Inferior parietal cortex (tissue), 1 donor: Measurements from ENCODE around the gene DNM3.

Experiments used
- DNase-seq: peaks from one replicate; pipeline ENCODE4 v3.0.0-alpha.2; 2016; ENCODE audit errors: extremely low spot score

The DNM3 gene

GRCh38 chr1:172453607-172454006, 612.3 kb downstream of the DNM3 start:
- no peak for DNase-seq

DNA sequence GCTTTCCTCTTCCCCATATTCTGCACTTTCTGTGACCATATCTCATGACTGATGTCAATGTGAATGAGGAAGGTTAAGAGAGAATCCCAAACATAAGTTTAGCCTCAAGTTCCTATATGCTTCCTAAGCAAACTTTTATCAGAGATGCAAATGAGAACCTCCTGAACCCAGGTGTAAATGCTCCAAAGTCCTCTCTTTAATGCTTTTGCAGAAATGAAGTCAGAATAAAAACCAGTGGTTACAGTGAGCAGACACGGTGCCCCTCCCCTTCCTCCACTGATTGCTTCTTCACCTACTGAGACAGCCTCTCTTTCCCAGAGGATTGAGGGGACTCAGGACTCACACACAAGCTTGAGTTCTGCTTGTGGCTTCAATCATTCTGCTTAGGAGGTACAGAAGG, 614.2 kb downstream of the DNM3 start:
- DNase-seq: no peak

DNA sequence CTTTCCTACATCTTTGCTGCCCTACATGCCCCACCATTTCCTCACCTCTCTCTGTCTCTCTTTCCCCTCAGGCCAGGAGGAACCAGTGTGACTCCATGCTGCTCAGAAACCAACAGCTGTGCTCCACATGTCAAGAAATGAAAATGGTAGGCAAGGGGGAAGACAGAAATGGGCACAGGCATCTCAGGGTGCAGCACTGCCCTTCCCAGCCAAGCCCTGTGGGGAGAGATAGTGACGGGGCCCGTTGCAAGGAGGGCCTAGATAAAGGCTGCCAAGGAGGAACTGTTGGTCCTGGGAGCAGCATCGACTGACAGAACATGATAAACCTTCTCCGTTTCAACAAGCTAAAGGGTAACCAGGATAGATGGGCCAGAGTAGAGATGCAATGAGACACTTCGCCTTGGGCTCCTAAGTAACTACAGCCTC, 615.1 kb downstream of the DNM3 start:
- no peak for DNase-seq

- no peak for DNase-seq
Observed at GRCh38 chr1:172457479-172458130, 616.3 kb downstream of the DNM3 start.

- DNase-seq: no peak
Observed at GRCh38 chr1:172460177-172460576, 618.9 kb downstream of the DNM3 start.

GRCh38 chr1:172460887-172461315, 619.6 kb downstream of the DNM3 start:
- no peak for DNase-seq
